HG03108 (cell line): ENCODE measurements around the gene TNFAIP1.
"Not testable (repeated sequence)": the region's sequence is repeated elsewhere in the genome, so short reads cannot be mapped to it uniquely, and the experiment has no call there.

Experiments
- ATAC-seq: cut with Tn5 transposase; IDR thresholded peaks from one replicate; pipeline ENCODE4 v1.9.1; 2021; ENCODE audit warnings: moderate library complexity; ENCODE audit not compliant: unreplicated experiment

Gene TNFAIP1

GRCh38 chr17:28335201-28335958 lies at the start of gene TNFAIP1, which contains the start of gene IFT20:
Gene TNFAIP1 (plus strand): TSS chr17:28335761. CDS start chr17:28339522, 3,761 bp downstream.
Gene IFT20 (minus strand): TSS chr17:28335472. CDS start chr17:28331985, 3,487 bp downstream.
- peak; percentile 97 for ATAC-seq

DNA sequence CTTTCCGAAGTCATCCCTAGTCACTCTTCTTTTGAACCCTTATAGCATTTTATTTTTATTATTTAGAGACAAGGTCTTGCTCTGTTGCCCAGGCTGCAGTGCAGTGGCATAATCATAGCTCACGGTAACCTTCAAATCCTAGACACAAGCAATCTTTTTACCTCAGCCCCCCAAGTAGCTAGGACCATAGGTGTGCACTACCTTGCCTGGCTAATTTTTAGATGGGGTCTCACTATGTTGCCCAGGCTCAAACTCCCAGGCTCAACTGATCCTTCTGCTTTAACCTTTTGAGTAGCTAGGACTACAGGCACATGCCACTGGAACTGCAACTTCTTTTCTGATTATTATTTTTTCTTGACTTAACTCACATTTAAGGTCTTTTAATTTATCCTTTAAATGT lies 49.6 kb upstream of the TNFAIP1 start:
- no peak for ATAC-seq

GRCh38 chr17:28290703-28291102 lies 44.9 kb upstream of the TNFAIP1 start:
- ATAC-seq = no peak

GRCh38 chr17:28291780-28292330 lies 43.7 kb upstream of the TNFAIP1 start:
- ATAC-seq = no peak

GRCh38 chr17:28292878-28293277 lies 42.7 kb upstream of the TNFAIP1 start:
- ATAC-seq = not testable (repeated sequence)

DNA sequence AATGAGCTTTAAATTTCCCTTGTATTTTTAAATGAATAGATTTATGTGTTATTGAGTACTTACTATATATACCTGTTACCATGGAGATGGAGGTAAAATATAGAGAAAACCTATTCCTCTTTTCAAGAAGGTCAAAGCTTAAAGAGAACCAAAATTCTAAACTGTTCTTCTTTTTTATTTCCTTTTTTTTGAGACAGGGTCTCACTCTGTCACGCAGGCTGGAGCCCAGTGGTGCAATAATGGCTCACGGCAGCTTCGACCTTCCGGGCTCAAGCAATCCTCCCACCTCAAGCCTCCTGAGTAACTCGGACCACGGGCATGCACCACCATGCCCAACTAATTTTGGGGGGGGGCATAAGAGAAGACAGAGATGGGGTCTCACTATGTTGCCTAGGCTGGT lies 41.6 kb upstream of the TNFAIP1 start:
- no peak for ATAC-seq

DNA sequence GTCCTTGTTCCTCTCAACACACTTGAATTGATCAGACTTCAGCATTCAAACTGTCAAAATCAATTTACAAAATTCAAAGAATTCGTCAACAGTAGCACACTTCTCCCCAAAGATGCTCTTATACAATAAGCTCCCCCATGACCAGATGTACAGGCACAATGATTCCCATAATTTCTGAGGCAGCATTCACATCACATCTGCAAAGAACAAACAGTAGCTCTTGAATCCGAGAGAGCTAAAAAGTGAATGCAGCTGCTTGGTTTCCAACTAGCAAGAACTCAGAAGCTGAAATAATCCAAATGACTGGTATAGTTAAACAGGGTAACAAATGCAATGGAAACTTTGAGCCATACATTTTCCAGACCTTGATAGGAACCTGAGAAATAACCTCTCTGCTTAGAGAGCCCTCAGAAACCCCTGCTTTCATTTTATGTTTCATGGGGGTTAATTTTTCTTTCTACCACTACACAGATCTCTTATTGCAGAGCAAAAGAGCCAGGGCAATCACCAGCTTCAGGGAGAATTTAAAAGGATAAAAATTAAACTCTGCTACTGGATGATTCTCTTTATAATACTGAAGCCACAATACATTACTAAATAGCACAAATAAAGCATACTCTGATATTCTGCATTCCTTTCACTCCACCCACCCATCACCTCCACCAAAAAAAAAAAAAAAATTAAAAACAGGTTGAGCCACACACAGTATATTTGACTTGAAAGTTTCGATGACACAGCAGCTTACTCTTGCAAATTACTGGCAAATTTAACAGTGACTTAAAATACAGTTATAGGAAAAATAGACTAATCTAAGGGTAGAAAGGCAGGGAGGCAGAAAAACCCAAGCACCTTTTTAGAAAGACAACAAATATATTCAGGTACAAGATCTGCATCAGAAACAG lies 39.6 kb upstream of the TNFAIP1 start:
- ATAC-seq = no peak

DNA sequence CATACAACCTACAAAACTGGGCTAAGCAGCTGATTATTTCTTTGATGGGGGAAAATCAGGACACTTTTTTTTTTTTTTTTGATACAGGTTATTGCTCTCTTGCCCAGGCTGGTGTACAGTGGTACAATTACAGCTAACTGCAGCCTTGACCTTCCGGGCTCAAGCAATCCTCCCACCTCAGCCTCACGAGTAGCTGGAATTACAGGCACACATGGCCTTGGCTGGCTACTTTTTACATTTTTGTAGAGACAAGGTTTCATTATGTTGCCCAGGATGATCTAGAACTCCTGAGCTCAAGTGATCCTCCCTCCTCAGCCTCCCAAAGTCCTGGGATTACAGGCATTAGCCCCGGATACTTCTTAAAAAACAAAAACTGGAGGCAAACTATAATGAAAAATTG lies 37.1 kb upstream of the TNFAIP1 start:
- ATAC-seq = no peak

DNA sequence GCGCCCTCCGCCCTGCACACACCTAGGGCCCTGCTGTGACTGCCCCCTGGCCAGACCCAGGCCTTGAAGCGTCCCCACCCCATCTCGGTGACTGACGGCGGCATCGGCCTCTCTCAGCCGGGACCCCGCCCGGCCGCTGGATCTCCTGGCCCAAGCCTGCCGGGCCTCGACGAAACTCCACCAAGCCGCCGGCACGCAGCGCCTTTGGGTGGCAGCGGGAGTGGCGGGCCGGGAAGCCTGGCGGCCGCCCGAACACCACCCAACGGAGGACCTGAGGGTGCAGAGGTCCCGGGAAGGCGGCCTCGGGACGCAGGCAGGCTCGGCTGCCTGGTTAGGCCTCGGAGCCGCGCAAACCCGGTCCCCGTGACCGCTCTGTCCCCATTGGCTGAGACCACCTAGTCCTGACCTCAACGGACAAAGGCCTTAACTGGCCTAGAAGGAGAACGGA lies 28.6 kb upstream of the TNFAIP1 start:
- ATAC-seq = no peak

DNA sequence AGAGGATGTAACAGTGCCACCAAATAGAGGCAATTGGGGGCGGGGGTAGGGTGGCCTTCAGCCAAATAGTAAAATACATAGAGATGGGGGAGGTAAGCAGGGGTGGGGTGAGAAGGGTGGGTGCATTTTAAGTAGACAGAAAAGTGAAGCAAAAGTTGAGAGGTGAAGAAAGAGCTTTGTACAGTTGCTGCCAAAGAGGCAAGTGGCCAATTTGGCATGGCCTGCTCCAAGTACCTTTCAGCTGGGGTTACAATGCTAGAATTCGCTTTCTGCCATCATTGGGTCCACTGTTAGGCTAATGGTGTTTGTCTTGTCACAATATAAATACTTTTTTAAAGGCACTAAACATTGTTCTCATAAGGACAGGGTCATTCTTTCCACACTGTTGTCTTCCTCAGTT lies 21.7 kb upstream of the TNFAIP1 start:
- no peak for ATAC-seq

GRCh38 chr17:28315846-28316705 lies 19.5 kb upstream of the TNFAIP1 start:
- ATAC-seq = no peak

DNA sequence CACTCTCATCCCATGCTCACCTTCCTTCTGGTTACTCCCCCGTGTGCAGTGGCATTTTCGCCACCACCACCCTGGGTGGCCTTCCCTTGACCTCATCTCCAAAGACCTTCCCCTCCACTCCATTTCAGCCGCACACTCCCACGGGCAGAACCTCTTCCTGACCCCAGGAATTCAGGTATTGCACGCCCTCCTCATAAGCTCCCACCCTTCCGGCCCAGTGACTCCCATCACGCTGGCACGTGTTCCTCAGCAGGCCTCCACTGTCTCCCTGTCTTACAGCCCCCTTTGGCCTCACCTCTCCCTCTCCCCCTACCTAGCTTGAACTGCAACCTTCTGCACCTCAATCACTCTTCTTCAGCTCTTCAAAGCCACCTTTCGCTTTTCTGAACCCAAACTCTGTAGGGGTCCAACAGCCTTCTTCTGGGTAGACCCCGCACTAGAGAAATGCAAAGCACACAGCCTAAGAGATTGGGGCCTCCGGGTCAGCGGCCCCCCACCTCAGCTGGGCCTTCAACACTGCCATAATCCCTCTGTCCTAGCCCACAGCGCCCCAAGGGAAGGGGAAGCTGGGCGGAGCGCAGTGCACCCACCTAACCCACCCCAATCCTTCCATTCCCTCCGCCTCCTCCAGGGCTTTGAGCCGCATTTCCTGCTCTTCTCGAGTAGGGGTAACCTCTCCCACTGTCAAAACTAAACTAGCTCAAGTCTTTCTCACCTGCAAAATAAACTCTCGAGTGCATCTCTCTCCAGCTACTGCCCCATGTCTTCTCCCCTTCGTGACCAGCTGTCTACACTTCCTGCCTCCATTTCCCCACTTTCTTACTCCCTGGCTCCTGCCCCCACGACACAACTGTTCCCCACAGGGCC lies 18.2 kb upstream of the TNFAIP1 start:
- no peak for ATAC-seq

DNA sequence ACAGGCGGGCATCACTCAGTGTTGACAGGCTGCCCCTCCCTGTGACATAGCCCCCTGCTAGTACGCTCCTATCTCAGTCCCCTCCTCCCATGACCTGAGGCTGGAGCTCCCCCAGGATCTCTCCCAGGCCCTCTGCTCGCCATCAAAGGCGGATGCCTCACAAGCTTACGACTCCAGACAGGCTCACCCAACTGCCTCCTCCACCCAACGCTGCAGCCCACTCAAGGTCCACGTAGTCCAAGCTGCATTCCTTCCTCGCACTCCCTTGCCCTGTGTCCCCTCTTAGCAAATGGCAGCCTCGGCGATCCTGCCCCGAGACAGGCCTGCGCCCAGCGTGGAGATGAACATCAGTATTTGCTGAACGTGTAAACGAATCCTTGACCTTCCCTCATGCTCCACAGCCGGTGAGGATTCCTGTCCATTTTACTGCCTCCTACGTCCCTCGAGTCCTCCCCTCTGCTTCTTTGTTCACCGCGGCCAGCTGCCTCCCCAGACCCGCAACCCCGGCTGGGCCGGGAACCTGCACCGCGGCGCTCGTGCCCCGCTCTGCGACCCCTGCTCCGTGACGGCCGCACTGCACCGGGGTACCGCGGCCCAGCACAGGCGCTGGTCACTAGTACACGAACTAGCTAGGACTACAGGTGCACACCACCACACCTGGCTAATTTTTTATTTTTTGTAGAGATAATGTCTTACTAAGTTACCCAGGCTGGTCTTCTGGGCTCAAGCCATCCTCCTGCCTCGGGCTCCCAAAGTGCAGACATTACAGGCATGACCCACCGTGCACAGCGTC lies 17.4 kb upstream of the TNFAIP1 start:
- ATAC-seq = peak; percentile 10

GRCh38 chr17:28318759-28319597 lies 16.6 kb upstream of the TNFAIP1 start, which contains the start of gene TMEM97:
Gene TMEM97 (plus strand): TSS chr17:28319200. CDS start chr17:28319240, 40 bp downstream.
- ATAC-seq = peak; percentile 95

- ATAC-seq = no peak
These were observed 16.0 kb upstream of the TNFAIP1 start for GRCh38 chr17:28319598-28319935.

DNA sequence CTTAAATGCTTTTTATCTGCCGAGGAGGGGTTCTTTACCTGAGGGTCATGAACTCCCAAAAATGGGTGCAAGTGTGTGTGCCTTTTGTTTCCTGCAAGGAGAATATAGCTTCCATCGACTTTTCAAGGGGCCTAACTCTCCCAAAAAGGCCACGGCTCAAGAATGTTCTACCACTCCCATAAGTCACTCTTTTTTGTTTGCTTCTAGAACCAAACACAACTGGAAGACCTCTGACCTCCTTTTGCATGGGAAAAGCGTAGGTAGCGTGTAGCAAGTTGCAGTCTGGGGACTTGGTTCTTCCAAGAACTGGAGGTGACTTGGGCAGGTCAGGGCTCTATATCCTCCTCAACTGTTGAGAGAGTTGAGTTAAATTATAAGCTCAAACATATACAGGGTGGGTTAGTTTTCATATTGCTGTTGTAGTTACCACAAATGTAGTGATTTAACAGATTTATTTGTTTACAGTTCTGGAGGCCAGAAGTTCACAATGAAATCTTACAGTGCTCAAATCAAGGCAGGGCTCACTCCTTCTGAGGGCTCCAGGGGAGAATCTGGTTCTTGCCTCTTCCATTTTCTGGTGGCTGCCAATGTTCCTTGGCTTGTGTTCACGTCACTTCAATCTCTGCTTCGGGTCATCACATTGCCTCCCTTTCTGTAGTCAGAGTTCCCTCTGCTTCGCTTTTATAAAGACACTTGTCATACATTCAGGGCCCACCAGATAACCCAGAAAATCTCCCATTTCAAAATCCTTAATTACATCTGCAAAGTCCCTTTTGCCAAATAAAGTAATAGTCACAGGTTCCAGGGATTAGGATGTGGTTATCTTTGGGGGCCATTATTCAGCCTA lies 15.1 kb upstream of the TNFAIP1 start:
- ATAC-seq = no peak

- ATAC-seq = no peak
These were observed 11.3 kb upstream of the TNFAIP1 start for GRCh38 chr17:28324267-28324745.
